HEK293 (cell line): Measurements from ENCODE around the gene BANF2.

Source experiments
- CTCF ChIA-PET: fragments of 350-600 bp; formaldehyde crosslinking; extraction: SDS; loops from one replicate; lab custom pipeline; 2021; ENCODE audit warnings: antibody characterized with exemption; lab: Yijun Ruan, JAX
- POLR2A ChIA-PET: fragments of 300-600 bp; formaldehyde crosslinking; extraction: SDS; loops from one replicate; lab custom pipeline; 2020; ENCODE audit warnings: antibody characterized with exemption, inconsistent platforms; lab: Yijun Ruan, JAX
- H3K27ac ChIP-seq: fragments of 200-500 bp; sonication (Bioruptor generic); 2 replicates; pipeline ENCODE4 v1.5.1; 2014; ENCODE audit warnings: low read depth, low read length, control low read depth, inconsistent platforms; ENCODE audit errors: extremely low read depth
- H3K36me3 ChIP-seq, 2 experiments: fragments of 200-500 bp in 1 of 2; sonication (Bioruptor generic) in 1 of 2; 1 replicate in 1 of 2; 2 replicates in 1 of 2; pipeline ENCODE4 v1.5.1; 2014 to 2017; ENCODE audit warnings: inconsistent platforms in 2 of 2, low read length in 2 of 2; ENCODE audit not compliant: control insufficient read depth in 2 of 2, insufficient read depth in 1 of 2
- H3K4me1 ChIP-seq: fragments of 200-500 bp; sonication (Bioruptor generic); 2 replicates; pipeline ENCODE4 v1.5.1; 2014; ENCODE audit warnings: mild to moderate bottlenecking, low read length, inconsistent platforms; ENCODE audit not compliant: control insufficient read depth, insufficient read depth
- H3K4me3 ChIP-seq: 2 replicates; pipeline ENCODE4 v1.5.1; 2011; ENCODE audit warnings: low read depth, mild to moderate bottlenecking, control low read depth, low read length, moderate library complexity
- H3K9me3 ChIP-seq: fragments of 200-500 bp; sonication (Bioruptor generic); 2 replicates; pipeline ENCODE4 v1.5.1; 2014; ENCODE audit warnings: low read depth, low read length, inconsistent platforms; ENCODE audit not compliant: control insufficient read depth, insufficient read depth
- GFI1B ChIP-seq: fragments of 450-650 bp; formaldehyde crosslinking; IDR thresholded peaks from 2 replicates; pipeline ENCODE4 v1.5.1; 2016; ENCODE audit warnings: missing biosample characterization, missing genetic modification characterization
- KLF10 ChIP-seq: fragments of 450-650 bp; IDR thresholded peaks from 2 replicates; pipeline ENCODE4 v1.5.1; 2018; ENCODE audit warnings: missing biosample characterization, mild to moderate bottlenecking, missing genetic modification characterization
- KLF9 ChIP-seq: fragments of 450-650 bp; formaldehyde crosslinking; IDR thresholded peaks from 2 replicates; pipeline ENCODE4 v1.5.1; 2016; ENCODE audit warnings: missing biosample characterization, missing genetic modification characterization, low read depth
- MZF1 ChIP-seq: fragments of 450-650 bp; formaldehyde crosslinking; IDR thresholded peaks from 2 replicates; pipeline ENCODE4 v1.5.1; 2017; ENCODE audit warnings: missing biosample characterization, missing genetic modification characterization, borderline replicate concordance
- PRDM1 ChIP-seq: fragments of 450-650 bp; formaldehyde crosslinking; IDR thresholded peaks from 2 replicates; pipeline ENCODE4; 2016; ENCODE audit warnings: missing biosample characterization, missing genetic modification characterization
- SETDB1 ChIP-seq: IDR thresholded peaks from one replicate; pipeline ENCODE4 v1.6.1; 2017; ENCODE audit warnings: mild to moderate bottlenecking, low read length, moderate library complexity, mixed read lengths; ENCODE audit not compliant: insufficient read length
- ZBTB17 ChIP-seq: fragments of 450-650 bp; formaldehyde crosslinking; IDR thresholded peaks from 2 replicates; pipeline ENCODE4 v1.5.1; 2016; ENCODE audit warnings: missing biosample characterization, missing genetic modification characterization
- ZBTB21 ChIP-seq: fragments of 450-650 bp; formaldehyde crosslinking; IDR thresholded peaks from 2 replicates; pipeline ENCODE4 v1.5.1; 2017; ENCODE audit warnings: missing biosample characterization, missing genetic modification characterization
- ZEB2 ChIP-seq: fragments of 450-650 bp; formaldehyde crosslinking; IDR thresholded peaks from 2 replicates; pipeline ENCODE4 v1.5.1; 2016; ENCODE audit warnings: missing biosample characterization, missing genetic modification characterization
- ZFP3 ChIP-seq: fragments of 450-650 bp; formaldehyde crosslinking; IDR thresholded peaks from 2 replicates; pipeline ENCODE4 v1.5.1; 2016; ENCODE audit warnings: low read depth, missing biosample characterization, missing genetic modification characterization
- ZFP41 ChIP-seq: fragments of 450-650 bp; formaldehyde crosslinking; IDR thresholded peaks from 2 replicates; pipeline ENCODE4 v1.5.1; 2016; ENCODE audit warnings: missing biosample characterization, missing genetic modification characterization, borderline replicate concordance
- ZNF133 ChIP-seq: fragments of 450-650 bp; formaldehyde crosslinking; IDR thresholded peaks from 2 replicates; pipeline ENCODE4 v1.5.1; 2016; ENCODE audit warnings: missing biosample characterization, missing genetic modification characterization
- ZNF146 ChIP-seq: fragments of 450-650 bp; formaldehyde crosslinking; IDR thresholded peaks from 2 replicates; pipeline ENCODE4 v1.5.1; 2016; ENCODE audit warnings: missing biosample characterization, missing genetic modification characterization
- ZNF16 ChIP-seq: fragments of 450-650 bp; formaldehyde crosslinking; IDR thresholded peaks from 2 replicates; pipeline ENCODE4 v1.5.1; 2016; ENCODE audit warnings: low read depth, missing biosample characterization, missing genetic modification characterization
- ZNF239 ChIP-seq: fragments of 450-650 bp; formaldehyde crosslinking; IDR thresholded peaks from 2 replicates; pipeline ENCODE4 v1.5.1; 2016; ENCODE audit warnings: missing biosample characterization, missing genetic modification characterization
- ZNF24 ChIP-seq: fragments of 450-650 bp; formaldehyde crosslinking; IDR thresholded peaks from 2 replicates; pipeline ENCODE4 v1.5.1; 2016; ENCODE audit warnings: missing biosample characterization, missing genetic modification characterization
- ZNF366 ChIP-seq: fragments of 450-650 bp; formaldehyde crosslinking; conservative IDR thresholded peaks from 2 replicates; pipeline ENCODE4 v1.5.1; 2016; ENCODE audit warnings: missing biosample characterization, missing genetic modification characterization
- ZNF585B ChIP-seq: fragments of 450-650 bp; formaldehyde crosslinking; IDR thresholded peaks from 2 replicates; pipeline ENCODE4 v1.5.1; 2016; ENCODE audit warnings: missing biosample characterization, missing genetic modification characterization
- ZNF658 ChIP-seq: fragments of 450-650 bp; formaldehyde crosslinking; IDR thresholded peaks from 2 replicates; pipeline ENCODE4; 2016; ENCODE audit warnings: missing biosample characterization, missing genetic modification characterization
- ZSCAN18 ChIP-seq: fragments of 450-650 bp; formaldehyde crosslinking; IDR thresholded peaks from 2 replicates; pipeline ENCODE4 v1.5.1; 2016; ENCODE audit warnings: missing biosample characterization, missing genetic modification characterization
- ZSCAN4 ChIP-seq: fragments of 450-650 bp; formaldehyde crosslinking; IDR thresholded peaks from 2 replicates; pipeline ENCODE4 v1.5.1; 2017; ENCODE audit warnings: missing biosample characterization, missing genetic modification characterization
- TF ChIP-seq, protein P1 (sequence below): fragments of 450-650 bp; formaldehyde crosslinking; IDR thresholded peaks from 2 replicates; pipeline ENCODE4 v1.5.1; 2016; ENCODE audit warnings: missing biosample characterization, missing genetic modification characterization
- TF ChIP-seq, protein P2 (sequence below): fragments of 450-650 bp; formaldehyde crosslinking; IDR thresholded peaks from 2 replicates; pipeline ENCODE4 v1.5.1; 2017; ENCODE audit warnings: missing biosample characterization, missing genetic modification characterization

BANF2 gene

DNA sequence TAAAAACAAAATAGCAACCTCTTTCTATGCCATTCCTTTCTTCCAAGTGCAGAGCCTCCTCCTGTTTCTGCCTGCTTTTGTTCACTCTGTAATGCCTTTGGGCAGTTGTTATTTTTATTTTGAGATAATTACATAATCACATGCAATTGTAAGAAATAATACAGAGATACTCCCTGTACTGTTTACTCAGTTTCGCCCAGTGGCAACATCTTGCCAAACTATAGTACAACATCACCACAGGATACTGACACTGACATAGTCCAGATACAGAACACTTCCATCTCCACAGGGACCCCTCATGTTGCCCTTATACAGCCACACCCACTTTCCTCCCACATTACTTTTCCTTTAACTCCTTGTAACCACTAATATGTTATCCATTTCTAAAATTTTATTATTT lies 59.7 kb downstream of the BANF2 start:
- no peaks in the 10 kb centered on the region for H3K36me3 ChIP-seq
- POLR2A ChIA-PET = no interaction called here
- H3K4me3 ChIP-seq = no peak overlapping the region
- CTCF ChIA-PET = no interaction called here
- H3K4me1 ChIP-seq = no peaks in the 10 kb centered on the region
- no peak overlapping the region for H3K27ac ChIP-seq
- TF ChIP-seq ZBTB17 (tag by site-specific recombination) (no peak), ZNF133 (tag by site-specific recombination) (no peak), KLF9 (tag by site-specific recombination) (no peak), SETDB1 (no peak), ZNF658 (no peak), PRDM1 (no peak), KLF10 (no peak), ZNF366 (tag by site-specific recombination) (no peak), ZNF24 (tag by site-specific recombination) (no peak), ZNF585B (tag by site-specific recombination) (no peak), GFI1B (tag by site-specific recombination) (no peak), MZF1 (tag by site-specific recombination) (no peak), ZBTB21 (tag by site-specific recombination) (no peak), ZNF146 (tag by site-specific recombination) (no peak)
- no peaks in the 10 kb centered on the region for H3K9me3 ChIP-seq

- ChIA-PET CTCF (no interaction called here), POLR2A (no interaction called here)
- no peak overlapping the region for H3K27ac ChIP-seq
- H3K4me3 ChIP-seq = no peak overlapping the region
- no peaks in the 10 kb centered on the region for H3K4me1 ChIP-seq
- no peak for TF ChIP-seq ZNF16 (tag by site-specific recombination)
- no peaks in the 10 kb centered on the region for H3K36me3 ChIP-seq
- no peaks in the 10 kb centered on the region for H3K9me3 ChIP-seq
Observed at GRCh38 chr20:17761604-17762003, 61.8 kb downstream of the BANF2 start.

GRCh38 chr20:17762243-17762872 lies 62.6 kb downstream of the BANF2 start:
- no peak overlapping the region for H3K27ac ChIP-seq
- no peaks in the 10 kb centered on the region for H3K4me1 ChIP-seq
- H3K9me3 ChIP-seq = no peaks in the 10 kb centered on the region
- H3K36me3 ChIP-seq = no peaks in the 10 kb centered on the region
- TF ChIP-seq ZFP3 (tag by site-specific recombination) (no peak), ZSCAN4 (tag by site-specific recombination) (no peak)
- no peak overlapping the region for H3K4me3 ChIP-seq
- POLR2A ChIA-PET = no interaction called here
- CTCF ChIA-PET = no interaction called here

DNA sequence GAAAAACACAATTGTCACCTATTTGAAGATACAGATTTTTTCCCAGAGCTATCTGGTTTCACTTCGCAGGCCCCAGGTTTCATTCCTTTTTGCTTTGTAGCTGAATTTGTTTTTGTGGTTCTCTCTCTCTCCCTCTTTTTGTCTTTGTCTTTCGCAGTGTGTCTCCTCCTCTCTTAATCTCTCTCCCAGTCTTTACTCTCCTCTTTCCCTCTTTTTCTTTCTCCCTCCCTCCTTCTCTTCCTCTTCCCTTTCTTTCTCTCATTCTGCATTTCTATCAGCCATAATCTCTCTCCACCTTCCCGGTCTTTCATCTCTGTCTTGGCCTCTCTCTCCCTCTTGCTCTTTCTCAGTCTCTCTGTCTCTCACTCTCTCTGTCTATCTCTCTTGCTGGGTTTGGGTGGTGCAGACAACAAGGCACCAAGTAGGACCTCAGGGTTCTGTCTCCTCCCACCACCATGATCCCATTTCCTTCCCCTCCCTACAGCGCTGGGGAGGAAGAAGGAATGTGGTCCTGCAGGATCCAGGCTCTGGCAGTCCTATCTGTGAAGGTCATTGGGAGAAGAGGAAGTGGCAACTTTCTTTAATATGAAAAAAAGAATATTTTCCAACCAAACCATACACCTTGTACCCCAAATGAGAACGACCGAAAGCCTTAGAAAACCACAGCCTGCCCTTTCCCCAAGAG lies 63.2 kb downstream of the BANF2 start:
- ChIA-PET POLR2A (no interaction called here), CTCF (no interaction called here)
- Histone ChIP-seq H3K9me3 (no peaks in the 10 kb centered on the region), H3K4me1 (no peaks in the 10 kb centered on the region), H3K4me3 (no peak overlapping the region), H3K27ac (no peak overlapping the region), H3K36me3 (no peaks in the 10 kb centered on the region)
- TF ChIP-seq, protein P1, sequence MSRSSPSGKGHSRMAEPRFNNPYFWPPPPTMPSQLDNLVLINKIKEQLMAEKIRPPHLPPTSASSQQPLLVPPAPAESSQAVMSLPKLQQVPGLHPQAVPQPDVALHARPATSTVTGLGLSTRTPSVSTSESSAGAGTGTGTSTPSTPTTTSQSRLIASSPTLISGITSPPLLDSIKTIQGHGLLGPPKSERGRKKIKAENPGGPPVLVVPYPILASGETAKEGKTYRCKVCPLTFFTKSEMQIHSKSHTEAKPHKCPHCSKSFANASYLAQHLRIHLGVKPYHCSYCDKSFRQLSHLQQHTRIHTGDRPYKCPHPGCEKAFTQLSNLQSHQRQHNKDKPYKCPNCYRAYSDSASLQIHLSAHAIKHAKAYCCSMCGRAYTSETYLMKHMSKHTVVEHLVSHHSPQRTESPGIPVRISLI (tag by site-specific recombination) = no peak
- TF ChIP-seq, protein P2, sequence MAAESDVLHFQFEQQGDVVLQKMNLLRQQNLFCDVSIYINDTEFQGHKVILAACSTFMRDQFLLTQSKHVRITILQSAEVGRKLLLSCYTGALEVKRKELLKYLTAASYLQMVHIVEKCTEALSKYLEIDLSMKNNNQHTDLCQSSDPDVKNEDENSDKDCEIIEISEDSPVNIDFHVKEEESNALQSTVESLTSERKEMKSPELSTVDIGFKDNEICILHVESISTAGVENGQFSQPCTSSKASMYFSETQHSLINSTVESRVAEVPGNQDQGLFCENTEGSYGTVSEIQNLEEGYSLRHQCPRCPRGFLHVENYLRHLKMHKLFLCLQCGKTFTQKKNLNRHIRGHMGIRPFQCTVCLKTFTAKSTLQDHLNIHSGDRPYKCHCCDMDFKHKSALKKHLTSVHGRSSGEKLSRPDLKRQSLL (tag by site-specific recombination) = no peak
- TF ChIP-seq ZSCAN18 (tag by site-specific recombination) (no peak), ZNF16 (tag by site-specific recombination) (no peak), ZNF239 (tag by site-specific recombination) (no peak), ZFP41 (tag by site-specific recombination) (no peak), ZEB2 (tag by site-specific recombination) (no peak)
